ENCODE data around the gene ARID3B. TPM values are rescaled to one million over a fixed set of nuclear protein-coding genes. Genes with fewer than 3 reads are reported as not detected.

The ARID3B gene
- total and polyA plus RNA-seq, 2 experiments from 2014 or later, result 13.2 to 19.8 TPM

- Histone ChIP-seq H2AFZ (no peak overlapping the region), H3K27ac (no peak overlapping the region), H3K9me2 (replicated peaks; ENCODE audit: insufficient read depth) (no peaks in the 10 kb centered on the region), H3K9me3 (ENCODE audit: low read depth) (no peaks in the 10 kb centered on the region), H3K79me2 (no peaks in the 10 kb centered on the region), H4K20me1 (ENCODE audit: insufficient read depth, poor library complexity, severe bottlenecking) (no peaks in the 10 kb centered on the region), H3K4me1 (ENCODE audit: insufficient read depth) (peaks cover 10% of the 10 kb centered on the region), H3K4me2 (no peak overlapping the region), H3K4me3 (no peak overlapping the region), H3K27me3 (no peaks in the 10 kb centered on the region), H3K36me3 (replicated peaks; ENCODE audit: insufficient read depth, low read depth) (no peaks in the 10 kb centered on the region)
- WGBS (ENCODE audit: low lambda C conversion rate, missing lambda C conversion rate), result 33% methylated on average over 4 of the region's 4 CpGs
- DNase-seq (ENCODE audit: low spot score), result no peak
- TF ChIP-seq, protein P1, sequence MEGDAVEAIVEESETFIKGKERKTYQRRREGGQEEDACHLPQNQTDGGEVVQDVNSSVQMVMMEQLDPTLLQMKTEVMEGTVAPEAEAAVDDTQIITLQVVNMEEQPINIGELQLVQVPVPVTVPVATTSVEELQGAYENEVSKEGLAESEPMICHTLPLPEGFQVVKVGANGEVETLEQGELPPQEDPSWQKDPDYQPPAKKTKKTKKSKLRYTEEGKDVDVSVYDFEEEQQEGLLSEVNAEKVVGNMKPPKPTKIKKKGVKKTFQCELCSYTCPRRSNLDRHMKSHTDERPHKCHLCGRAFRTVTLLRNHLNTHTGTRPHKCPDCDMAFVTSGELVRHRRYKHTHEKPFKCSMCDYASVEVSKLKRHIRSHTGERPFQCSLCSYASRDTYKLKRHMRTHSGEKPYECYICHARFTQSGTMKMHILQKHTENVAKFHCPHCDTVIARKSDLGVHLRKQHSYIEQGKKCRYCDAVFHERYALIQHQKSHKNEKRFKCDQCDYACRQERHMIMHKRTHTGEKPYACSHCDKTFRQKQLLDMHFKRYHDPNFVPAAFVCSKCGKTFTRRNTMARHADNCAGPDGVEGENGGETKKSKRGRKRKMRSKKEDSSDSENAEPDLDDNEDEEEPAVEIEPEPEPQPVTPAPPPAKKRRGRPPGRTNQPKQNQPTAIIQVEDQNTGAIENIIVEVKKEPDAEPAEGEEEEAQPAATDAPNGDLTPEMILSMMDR (IDR thresholded peaks at IDR 0.05; ENCODE audit: poor library complexity), result no peak
- TF ChIP-seq EZH2 (IDR thresholded peaks at IDR 0.05; ENCODE audit: borderline replicate concordance) (no peak), EZH2phosphoT487 (IDR thresholded peaks at IDR 0.05; ENCODE audit: low read depth, severe bottlenecking, unreplicated experiment) (no peak)
Observed at GRCh38 chr15:74584779-74585178, 43.8 kb downstream of the ARID3B start.

- no peak overlapping the region for H3K27ac ChIP-seq
- H3K9me2 ChIP-seq (replicated peaks; ENCODE audit: insufficient read depth), result no peaks in the 10 kb centered on the region
- DNase-seq (ENCODE audit: low spot score), result no peak
- no peaks in the 10 kb centered on the region for H4K20me1 ChIP-seq (ENCODE audit: insufficient read depth, poor library complexity, severe bottlenecking)
- H3K27me3 ChIP-seq, result no peaks in the 10 kb centered on the region
- H3K36me3 ChIP-seq (replicated peaks; ENCODE audit: insufficient read depth, low read depth), result no peaks in the 10 kb centered on the region
- H3K4me2 ChIP-seq, result no peak overlapping the region
- WGBS (ENCODE audit: low lambda C conversion rate, missing lambda C conversion rate), result 63% methylated on average over 3 of the region's 3 CpGs
- no peaks in the 10 kb centered on the region for H3K9me3 ChIP-seq (ENCODE audit: low read depth)
- H3K4me3 ChIP-seq, result no peak overlapping the region
- peaks cover 10% of the 10 kb centered on the region for H3K4me1 ChIP-seq (ENCODE audit: insufficient read depth)
- H2AFZ ChIP-seq, result no peak overlapping the region
- H3K79me2 ChIP-seq, result no peaks in the 10 kb centered on the region
- TF ChIP-seq EZH2 (IDR thresholded peaks at IDR 0.05; ENCODE audit: borderline replicate concordance) (no peak), EZH2phosphoT487 (IDR thresholded peaks at IDR 0.05; ENCODE audit: low read depth, severe bottlenecking, unreplicated experiment) (no peak)
- TF ChIP-seq, protein P1 (IDR thresholded peaks at IDR 0.05; ENCODE audit: poor library complexity), result no peak
Observed at GRCh38 chr15:74585191-74585590, 44.2 kb downstream of the ARID3B start.

- no peaks in the 10 kb centered on the region for H3K36me3 ChIP-seq (replicated peaks; ENCODE audit: insufficient read depth, low read depth)
Observed at GRCh38 chr15:74585857-74586256, 44.8 kb downstream of the ARID3B start.

More at GRCh38 chr15:74585857-74586256, 44.8 kb downstream of the ARID3B start:
- Histone ChIP-seq H3K4me3 (no peak overlapping the region), H3K4me1 (ENCODE audit: insufficient read depth) (peaks cover 10% of the 10 kb centered on the region), H2AFZ (no peak overlapping the region), H4K20me1 (ENCODE audit: insufficient read depth, poor library complexity, severe bottlenecking) (no peaks in the 10 kb centered on the region), H3K27me3 (no peaks in the 10 kb centered on the region), H3K9me3 (ENCODE audit: low read depth) (no peaks in the 10 kb centered on the region), H3K4me2 (no peak overlapping the region), H3K9me2 (replicated peaks; ENCODE audit: insufficient read depth) (no peaks in the 10 kb centered on the region), H3K27ac (no peak overlapping the region), H3K79me2 (no peaks in the 10 kb centered on the region)
- 75% methylated on average over 9 of the region's 9 CpGs for WGBS (ENCODE audit: low lambda C conversion rate, missing lambda C conversion rate)
- no peak for DNase-seq (ENCODE audit: low spot score)
- TF ChIP-seq, protein P1 (IDR thresholded peaks at IDR 0.05; ENCODE audit: poor library complexity), result no peak
- TF ChIP-seq EZH2phosphoT487 (IDR thresholded peaks at IDR 0.05; ENCODE audit: low read depth, severe bottlenecking, unreplicated experiment), result no peak
- no peak for TF ChIP-seq EZH2 (IDR thresholded peaks at IDR 0.05; ENCODE audit: borderline replicate concordance)
